ENCODE measurements around the gene VAT1L. TPM values are rescaled to one million over a fixed set of nuclear protein-coding genes. Genes with fewer than 3 reads are reported as not detected.

VAT1L gene
- total RNA-seq, 1 experiment from 2014 or later, result 33.8 TPM

DNA sequence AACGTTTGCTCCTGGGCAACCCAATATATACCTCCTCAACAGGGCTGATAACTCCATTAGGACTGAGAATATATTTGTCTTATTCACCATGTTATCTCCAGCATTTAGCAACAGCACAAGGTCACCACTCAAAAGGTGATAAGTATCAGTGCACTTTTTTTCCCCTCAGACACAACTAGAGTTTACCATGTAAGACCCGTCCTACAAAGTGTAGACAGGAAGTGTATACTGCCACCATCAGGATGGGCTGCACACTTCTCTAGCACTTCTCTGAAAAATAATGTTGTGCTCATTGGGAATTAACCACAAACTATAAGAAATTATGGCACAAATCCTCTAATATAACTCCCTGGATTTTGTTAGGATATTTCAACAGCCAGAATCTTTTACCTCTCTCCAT lies 5.7 kb upstream of the VAT1L start:
- Histone ChIP-seq H3K23me2 (ENCODE audit: insufficient read length, low read depth, low read length, poor library complexity, severe bottlenecking) (no peaks in the 10 kb centered on the region), H2BK120ac (ENCODE audit: low read depth, low read length, poor library complexity, severe bottlenecking) (no peak overlapping the region), H3T11ph (ENCODE audit: low read length) (no peak overlapping the region), H2AK5ac (ENCODE audit: insufficient read length, low read length) (no peak overlapping the region), H3K4me1 (ENCODE audit: insufficient read depth, low read length) (no peaks in the 10 kb centered on the region; the same call in 1 of the 2 replicates), H3K27ac (ENCODE audit: insufficient read length, low read depth, low read length) (no peak overlapping the region), H3K23ac (ENCODE audit: insufficient read length, low read depth, low read length) (no peak overlapping the region), H4K20me1 (ENCODE audit: control insufficient read depth, insufficient read depth, insufficient read length) (no peaks in the 10 kb centered on the region), H2BK12ac (ENCODE audit: insufficient read length, low read depth, low read length) (no peak overlapping the region), H4K5ac (ENCODE audit: insufficient read length, low read depth, low read length) (no peak overlapping the region), H3K14ac (ENCODE audit: insufficient read depth, low read length) (no peak overlapping the region), H4K8ac (replicated peaks; ENCODE audit: insufficient read length, low read depth, low read length) (no peak overlapping the region), H3K9ac (ENCODE audit: extremely low read depth, insufficient read length, low read length) (no peak overlapping the region), H2BK5ac (ENCODE audit: insufficient read length, low read length) (no peak overlapping the region), H2BK15ac (ENCODE audit: low read depth, low read length) (no peak overlapping the region), H2BK20ac (ENCODE audit: low read depth, low read length, poor library complexity, severe bottlenecking) (no peak overlapping the region), H3K4me2 (ENCODE audit: insufficient read depth, insufficient read length, low read length) (no peak overlapping the region), H3K27me3 (ENCODE audit: insufficient read depth, low read length) (peaks cover 3% of the 10 kb centered on the region; the same call in 1 of the 2 replicates), H4K91ac (ENCODE audit: insufficient read length, low read depth, low read length) (no peak overlapping the region), H3K79me2 (ENCODE audit: insufficient read depth, low read length) (no peaks in the 10 kb centered on the region), H3K79me1 (ENCODE audit: insufficient read depth, low read depth, low read length, poor library complexity, severe bottlenecking) (no peaks in the 10 kb centered on the region), H3K56ac (ENCODE audit: insufficient read length, low read depth, low read length) (no peak overlapping the region), H3K9me3 (ENCODE audit: control insufficient read depth, low read depth, low read length) (no peaks in the 10 kb centered on the region), H3K4ac (ENCODE audit: low read depth, low read length) (no peak overlapping the region), H3K18ac (ENCODE audit: insufficient read length, low read depth, low read length) (no peak overlapping the region), H2AFZ (ENCODE audit: low read length) (no peak overlapping the region)
- TF ChIP-seq, protein P1, sequence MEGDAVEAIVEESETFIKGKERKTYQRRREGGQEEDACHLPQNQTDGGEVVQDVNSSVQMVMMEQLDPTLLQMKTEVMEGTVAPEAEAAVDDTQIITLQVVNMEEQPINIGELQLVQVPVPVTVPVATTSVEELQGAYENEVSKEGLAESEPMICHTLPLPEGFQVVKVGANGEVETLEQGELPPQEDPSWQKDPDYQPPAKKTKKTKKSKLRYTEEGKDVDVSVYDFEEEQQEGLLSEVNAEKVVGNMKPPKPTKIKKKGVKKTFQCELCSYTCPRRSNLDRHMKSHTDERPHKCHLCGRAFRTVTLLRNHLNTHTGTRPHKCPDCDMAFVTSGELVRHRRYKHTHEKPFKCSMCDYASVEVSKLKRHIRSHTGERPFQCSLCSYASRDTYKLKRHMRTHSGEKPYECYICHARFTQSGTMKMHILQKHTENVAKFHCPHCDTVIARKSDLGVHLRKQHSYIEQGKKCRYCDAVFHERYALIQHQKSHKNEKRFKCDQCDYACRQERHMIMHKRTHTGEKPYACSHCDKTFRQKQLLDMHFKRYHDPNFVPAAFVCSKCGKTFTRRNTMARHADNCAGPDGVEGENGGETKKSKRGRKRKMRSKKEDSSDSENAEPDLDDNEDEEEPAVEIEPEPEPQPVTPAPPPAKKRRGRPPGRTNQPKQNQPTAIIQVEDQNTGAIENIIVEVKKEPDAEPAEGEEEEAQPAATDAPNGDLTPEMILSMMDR (conservative IDR thresholded peaks at IDR 0.05), result peak; percentile 65; the same call in 2 of the 3 replicates
- peaks cover 7 to 8% of the 10 kb centered on the region in 2 experiments for H3K4me1 Mint-ChIP-seq
- H3K4me3 Mint-ChIP-seq, result no peak overlapping the region
- no peak overlapping the region for H3K27ac Mint-ChIP-seq
- peaks cover 2 to 6% (median 5%) of the 10 kb centered on the region in 3 experiments; a peak in 4 of 7 replicates for H3K36me3 Mint-ChIP-seq (ENCODE audit: insufficient read depth in 1 of 3, low read depth in 3 of 3)
- WGBS (ENCODE audit: extremely low coverage, insufficient read length, low lambda C conversion rate), result no CpG with 5 or more reads among the region's 2 CpGs
- H3K27me3 Mint-ChIP-seq (ENCODE audit: low read depth), result peaks cover 22% of the 10 kb centered on the region
- no peak for DNase-seq
- H3K9me3 Mint-ChIP-seq, result peaks cover 0 to 6% of the 10 kb centered on the region in 2 experiments; a peak in 4 of 5 replicates

Data from H9 (cell line).